GM19025 (cell line): ENCODE measurements around the gene NEK6.

Source experiments
- ATAC-seq: cut with Tn5 transposase; IDR thresholded peaks from one replicate; pipeline ENCODE4 v1.9.1; 2021; ENCODE audit warnings: mild to moderate bottlenecking, low read depth, moderate library complexity; ENCODE audit not compliant: unreplicated experiment

NEK6 gene

DNA sequence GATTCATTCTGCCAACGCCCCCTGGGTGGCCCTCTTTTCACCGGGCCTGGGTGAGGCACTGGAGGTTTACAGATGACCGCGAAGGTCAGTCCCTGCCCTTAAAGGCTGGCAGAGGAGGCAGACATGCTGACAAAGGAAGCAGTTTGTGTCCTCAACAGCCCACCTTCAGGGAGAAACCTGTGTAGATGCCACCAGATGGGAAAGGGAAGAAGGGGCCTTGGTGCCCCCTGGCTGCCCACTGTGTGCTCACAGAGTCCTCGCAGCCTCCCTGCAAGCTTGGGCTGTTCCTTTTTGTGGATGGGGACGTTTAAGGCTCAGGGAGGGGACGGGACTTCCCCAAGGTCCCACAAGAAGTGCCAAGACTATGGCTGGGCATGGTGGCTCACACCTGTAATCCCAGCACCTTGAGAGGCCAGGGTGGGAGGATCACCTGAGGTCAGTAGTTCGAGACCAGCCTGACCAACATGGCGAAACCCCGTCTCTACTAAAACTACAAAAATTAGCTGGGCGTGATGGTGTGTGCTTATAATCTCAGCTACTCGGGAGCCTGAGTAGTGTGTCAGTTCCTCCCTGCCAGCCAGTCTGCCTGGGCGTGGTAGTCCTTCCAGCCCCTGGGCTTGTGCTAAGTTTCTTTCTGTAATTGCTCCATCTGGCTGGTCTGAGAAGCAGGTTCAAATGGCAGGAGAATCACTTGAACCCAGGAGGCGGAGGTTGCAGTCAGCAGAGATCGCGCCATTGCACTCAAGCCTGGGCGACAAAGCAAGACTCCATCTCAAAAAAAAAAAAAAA lies 36.2 kb downstream of the NEK6 start:
- no peak for ATAC-seq

DNA sequence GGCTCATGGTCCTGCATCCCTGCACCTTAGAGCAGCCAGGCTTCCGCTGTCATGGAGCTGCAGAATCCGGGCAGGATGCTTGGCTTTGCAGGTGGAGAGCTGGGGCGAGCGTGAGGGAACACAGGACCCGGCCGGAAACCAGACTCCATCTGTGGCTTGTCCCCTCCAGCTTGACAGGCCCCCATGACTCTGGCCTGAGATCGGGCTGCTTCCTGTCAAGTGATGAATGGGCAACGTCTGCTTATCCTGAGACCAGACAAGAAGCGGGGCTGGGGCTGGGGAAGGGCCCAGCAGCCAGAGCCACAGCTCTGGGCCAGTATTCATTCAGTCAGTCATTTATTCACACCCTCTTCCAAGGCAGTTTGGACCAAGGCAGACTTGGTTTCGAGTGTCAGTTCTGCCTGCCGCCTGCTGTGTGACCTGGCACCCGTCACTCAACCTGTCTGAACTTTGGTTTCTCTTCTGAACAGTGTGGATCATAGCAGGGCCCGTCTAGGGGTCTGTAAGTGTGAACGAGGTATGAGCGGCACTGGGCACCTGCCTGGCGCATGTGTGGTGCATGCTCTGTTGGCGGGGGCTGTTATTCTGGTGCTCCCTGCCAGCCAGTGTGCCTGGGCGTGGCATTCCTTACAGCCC lies 37.5 kb downstream of the NEK6 start:
- ATAC-seq: no peak

DNA sequence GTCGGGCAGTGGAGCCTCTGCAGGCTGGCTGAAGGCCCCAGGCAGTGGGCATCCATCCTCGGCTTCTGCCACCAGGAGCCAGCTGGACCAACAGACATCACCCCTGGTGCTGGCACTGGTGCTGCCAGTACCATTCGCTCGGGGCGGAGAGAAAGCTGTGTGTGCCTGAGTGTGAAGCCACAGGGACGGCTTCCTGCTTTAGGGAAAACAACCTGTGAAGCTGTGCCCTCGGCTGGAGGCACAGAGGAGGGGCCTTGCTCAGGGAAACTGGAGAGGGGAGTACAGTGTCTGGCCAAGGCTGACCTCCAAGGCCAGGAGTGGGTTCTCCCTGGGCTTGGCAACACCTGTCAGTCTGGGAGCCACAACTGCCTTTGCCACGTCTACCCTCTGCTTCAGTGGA lies 38.3 kb downstream of the NEK6 start:
- no peak for ATAC-seq

DNA sequence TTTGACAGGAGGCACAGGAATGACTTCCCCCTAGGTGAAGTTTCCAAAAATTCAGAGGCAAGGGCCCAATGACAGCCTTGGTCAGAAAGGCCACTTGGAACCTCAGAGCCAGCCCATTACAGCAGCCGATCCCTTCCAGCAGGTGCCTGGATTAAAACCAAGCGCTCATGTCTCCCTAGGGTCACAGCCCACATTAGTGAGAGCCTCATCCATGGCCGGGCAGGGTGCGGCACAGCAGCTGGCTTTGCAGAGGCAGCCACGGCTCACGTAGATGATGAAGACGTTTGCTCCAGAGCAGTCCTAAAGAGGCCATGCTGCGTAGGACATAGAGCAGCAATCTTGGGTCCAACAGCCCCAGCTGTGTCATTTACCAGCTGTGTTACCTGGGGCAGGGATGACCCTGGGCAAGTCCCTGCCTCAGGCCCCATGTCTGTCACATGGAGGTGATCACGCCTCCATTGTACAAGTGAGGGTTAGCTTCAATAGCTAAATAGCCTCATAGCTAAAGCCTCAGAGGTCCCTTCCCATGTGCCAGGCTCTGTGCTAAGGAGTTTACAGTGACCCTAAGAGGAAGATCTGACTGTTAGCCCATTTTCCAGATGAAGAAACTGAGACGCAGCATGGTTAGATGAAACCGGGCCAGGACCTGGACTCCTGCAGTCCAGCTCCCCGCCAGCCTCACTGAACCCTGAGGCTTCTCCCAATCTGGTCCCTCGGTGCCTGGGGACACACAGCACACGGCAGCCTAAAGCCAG lies 39.2 kb downstream of the NEK6 start:
- no peak for ATAC-seq

DNA sequence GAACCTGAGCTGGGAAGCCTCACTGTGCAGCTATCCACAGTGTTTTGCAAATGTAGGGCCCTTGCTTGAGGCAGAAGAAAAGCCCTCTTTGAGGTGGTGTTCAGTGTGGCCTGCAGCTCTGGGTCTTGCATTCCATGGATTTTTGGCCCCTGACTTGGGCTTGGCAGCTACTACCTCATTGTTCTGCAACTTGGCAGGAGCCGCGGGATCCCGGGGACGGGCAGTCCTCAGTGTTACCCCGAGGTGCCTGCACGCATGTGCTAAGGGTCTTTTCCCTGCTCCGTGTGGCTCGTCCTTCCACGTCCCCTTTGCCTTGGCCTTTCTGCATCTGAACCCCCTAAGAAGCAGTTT lies 39.8 kb downstream of the NEK6 start:
- ATAC-seq: no peak

DNA sequence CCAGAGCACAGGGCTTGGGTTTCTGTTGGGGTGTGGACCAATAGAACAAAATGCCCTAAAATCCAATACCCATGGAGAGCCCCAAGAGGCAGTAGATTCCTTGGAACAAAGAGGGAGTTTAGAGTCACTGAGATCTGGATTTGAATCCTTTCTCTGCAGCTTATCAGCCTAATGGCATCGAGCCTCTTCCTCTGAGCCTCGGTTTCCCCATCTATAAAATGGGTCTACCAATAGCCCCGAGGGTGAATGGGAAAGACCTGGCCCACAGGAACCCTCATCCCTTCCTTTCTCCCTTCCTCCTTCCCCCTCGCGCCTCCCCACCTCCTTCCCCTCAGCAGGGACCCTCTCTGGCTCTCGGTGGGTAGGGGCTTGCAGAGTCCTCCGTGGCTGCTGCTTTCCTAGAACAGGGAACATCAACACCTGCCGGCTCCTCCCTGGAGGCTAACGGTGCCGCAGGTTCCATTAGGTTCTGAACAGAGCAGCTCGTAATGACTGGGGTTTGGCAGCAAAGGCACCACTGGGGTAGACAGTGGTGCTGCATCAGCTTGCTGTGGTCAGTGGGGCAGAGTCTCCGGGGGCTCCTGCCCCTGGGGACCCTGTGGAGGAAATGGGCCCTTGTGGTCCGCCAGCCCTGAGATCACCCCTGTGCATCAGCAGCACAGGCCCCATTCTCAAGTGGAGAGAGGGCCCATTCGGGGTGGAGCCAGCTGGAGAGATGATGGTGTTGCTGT lies 40.3 kb downstream of the NEK6 start:
- no peak for ATAC-seq

DNA sequence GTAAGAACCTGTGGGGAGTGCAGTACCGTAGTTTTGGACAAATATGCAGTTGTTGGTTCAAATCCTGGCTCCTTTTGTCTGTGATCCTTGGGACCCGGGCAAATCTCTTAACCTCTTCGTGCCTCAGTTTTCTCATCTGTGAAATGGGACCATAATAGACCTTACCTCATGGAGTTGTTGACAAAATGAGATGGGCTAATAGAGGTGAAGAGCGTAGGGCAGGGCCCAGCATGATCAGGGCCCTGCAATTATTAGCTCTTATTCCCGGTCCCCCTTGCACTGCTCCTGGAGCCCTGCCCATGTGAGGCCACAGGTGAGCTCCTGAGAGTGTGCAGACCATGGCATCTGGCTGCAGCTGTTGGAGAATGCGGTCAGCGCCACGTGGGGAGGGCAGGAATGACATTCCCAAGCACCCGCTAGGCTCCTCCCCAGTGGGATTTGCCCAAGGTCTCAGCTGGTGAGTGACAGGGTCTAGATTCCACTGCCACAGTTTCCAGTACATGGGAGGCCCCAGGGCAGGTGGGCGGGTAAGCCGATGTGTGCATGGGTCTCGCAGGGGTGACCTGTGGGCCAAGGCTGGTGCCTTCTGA lies 41.0 kb downstream of the NEK6 start:
- no peak for ATAC-seq

DNA sequence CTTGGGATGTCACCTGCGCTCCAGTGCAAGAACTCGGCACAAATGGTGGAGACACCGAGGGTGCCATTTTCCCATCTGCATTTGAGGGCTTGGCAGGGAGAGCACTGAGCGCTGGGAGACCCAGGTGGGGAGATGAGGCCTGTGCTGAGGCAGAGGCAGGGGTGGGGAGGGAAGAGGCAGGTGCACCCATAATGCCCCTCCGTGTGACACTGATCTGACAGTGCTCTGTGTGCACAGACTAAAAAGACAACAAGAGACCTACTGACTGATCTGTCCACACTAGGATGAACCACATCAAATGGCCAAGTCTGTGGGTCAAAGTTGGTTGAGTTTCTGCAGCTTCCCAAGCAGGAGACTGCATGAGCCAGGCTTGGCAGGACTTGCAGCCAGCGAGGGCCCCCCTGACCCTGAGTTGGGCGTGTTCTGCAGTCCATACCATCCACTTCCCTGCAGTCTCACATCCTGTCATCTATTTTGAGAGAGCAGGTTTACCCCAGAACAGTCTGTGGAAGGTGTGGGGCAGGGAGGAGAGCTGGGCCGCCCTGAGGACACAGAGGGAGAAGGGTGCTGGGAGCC lies 41.9 kb downstream of the NEK6 start:
- no peak for ATAC-seq

DNA sequence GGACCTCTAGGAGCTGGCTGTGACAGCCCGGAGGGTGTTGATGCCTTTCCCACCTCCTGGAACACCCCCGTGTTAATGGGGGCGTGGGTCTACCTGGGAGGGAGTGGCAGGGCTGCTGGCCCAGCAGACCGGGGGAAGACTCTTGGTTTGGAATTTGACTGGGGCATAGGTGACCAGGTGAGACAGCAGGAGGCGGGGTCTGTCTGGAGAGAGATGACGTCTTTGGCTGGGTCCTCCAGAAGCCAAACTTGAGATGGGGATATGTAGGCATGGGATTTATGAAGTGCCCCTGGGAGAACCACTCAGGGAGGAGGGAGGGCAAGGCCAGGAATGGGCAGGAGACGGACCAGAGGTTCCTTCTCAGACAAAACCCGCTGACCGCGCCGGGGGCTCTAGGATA lies 42.6 kb downstream of the NEK6 start:
- no peak for ATAC-seq

DNA sequence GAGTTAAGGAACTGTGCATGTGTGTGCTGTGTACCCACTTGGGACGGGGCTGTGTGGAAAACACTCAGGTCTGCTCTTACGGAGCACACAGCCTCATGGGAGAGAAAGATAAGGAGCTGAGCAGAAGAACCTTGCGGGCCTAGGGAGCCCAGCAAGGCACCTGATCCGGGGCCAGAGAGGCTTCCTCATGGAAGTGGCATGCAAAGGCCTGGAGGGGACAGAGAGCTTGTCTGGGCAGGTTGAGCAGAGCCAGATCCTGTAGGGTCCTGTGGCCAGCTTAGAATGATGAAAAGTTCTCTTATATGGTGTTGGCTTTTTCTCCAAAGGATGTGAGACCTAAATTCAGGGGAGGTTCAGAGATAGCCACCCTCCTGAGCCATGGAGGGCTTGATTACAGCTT lies 45.2 kb downstream of the NEK6 start:
- ATAC-seq: no peak

DNA sequence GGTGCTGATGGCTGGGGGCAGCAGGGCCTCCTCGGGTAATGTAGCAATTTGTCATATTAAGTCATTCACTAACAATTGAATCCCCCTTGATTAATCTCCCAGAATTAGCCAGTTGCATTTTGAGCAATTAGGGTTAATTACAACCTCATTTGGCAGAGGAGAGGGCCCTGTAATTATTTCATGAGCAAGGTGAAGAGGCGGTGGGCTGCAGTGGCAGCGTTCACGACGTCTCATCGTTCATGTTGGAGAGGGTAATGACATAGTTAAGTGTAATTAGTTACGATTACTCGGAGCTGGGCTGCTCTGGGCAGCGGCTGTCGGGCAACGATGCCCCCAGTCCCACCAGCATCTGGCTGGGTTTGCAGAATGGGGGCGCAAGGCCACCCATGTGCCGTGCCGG lies 46.0 kb downstream of the NEK6 start:
- ATAC-seq: no peak

DNA sequence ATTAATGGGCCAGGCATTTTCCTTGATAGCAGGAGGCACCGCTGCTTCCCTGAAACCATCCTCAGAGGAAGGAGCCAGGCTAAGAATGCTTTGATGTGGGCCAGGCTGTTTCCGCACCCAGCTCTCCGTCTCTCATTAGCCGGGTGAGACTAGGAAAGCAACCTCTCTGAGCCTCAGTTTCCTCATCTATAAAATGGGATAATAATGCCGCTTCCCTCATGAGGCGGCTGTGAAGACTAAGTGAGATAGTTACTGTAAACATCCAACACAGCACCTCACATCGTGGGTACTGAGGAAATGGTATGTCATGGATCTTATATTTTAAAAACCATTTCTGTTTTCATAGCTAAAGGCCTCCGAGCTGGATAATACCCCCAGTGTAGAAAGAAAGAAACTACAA lies 46.5 kb downstream of the NEK6 start:
- no peak for ATAC-seq

DNA sequence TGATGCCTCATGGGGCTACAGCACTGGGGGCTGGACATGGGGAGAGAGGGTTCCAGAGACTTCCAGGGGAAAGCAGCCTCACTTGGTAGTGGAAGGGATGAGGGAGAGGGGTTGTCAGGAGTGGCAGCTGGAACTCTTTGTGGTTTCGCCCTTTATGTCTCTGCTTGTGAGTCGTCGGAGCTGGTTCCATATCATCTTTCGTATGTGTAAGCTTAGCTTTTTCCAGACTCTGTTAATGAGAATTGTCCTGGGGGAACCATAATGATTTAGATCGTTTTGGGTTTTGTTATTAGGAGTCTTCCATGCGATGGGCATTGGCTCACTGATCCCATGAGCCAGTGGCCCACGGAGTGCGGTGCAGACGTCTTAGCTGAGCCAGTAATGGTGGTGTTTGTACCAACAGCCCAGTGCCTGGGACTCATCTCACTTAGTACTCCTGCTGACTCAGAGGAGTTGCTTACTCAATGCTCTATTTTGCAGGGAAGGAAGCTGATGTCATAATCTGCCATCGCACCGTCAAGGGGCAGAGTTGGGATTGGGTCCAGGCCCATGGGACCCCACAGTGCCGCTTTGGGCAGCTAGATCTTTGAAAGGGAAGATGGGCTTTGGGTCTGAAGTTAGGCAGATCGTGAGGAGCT lies 48.5 kb downstream of the NEK6 start:
- no peak for ATAC-seq

DNA sequence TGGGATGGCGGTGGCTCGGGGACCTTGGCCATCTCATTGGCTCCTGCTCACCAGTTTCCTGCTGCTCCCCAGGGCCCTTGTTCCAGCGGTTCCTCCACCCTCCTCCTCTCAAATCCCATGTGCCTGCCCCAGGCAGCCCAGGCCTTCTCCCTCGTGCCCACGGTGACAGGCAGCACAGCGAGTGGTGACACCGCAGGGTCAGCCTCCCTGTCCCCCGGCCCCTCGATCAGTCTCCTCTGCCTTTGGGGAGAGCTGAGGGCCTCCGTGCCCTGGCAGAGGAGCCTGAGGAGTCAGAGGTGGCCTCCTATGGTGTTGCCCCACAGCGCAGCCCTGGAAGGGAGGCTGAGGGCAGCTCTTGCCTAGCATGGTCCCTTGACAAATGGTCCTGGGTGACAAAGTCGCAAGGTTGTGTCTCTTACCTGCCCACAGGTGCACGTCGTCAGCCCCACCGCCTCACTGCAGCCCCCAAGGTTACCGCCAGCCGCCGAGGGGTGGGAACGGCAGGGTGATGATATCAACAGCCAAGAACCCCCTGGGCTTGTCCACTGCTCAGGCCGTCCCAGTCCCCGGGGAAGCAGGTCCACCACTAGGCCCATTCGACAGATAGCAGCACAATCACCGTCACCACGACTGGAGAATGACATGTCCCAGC lies 49.8 kb downstream of the NEK6 start:
- ATAC-seq: no peak

DNA sequence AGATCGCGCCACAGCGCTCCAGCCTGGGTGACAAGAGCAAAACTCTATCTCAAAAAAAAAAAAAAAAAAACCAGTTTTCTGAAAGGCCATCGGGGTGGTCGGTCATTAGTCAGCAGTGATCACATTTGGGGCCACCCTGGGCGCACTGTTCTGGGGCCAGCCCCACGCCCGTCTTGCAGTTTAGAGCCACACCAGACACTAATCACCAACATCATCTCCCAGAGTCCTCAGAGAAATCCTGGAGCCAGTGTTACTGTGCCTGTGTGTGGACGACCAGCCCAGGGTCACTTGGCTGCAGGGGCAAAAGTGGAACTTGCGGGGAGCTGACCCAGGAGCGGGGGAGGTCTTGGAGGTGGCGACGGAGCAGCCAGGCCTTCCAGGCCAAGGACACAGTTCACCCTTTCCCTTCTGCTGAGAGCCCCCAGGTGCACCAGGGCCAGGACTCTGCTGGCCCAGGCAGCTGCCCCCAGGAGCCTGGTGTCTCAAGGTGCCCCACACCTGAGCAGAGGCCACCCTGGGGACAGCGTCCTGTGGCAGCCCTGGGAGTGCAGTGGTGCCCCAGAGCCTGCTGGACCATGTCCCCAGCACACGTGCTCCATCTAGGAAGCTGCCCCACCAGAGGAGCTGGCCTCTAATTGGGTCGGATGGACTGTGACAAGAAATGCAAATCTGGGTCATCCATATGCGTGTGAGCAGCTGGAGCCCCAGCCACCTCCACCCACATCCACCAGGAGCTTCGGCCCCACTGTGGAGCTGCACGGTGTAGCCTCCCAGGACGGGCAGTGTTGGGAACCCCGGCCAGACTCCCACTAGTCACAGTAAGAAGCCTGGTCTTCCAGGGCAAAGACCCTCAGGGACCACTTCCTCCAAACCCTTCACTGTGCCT lies 51.1 kb downstream of the NEK6 start:
- no peak for ATAC-seq

DNA sequence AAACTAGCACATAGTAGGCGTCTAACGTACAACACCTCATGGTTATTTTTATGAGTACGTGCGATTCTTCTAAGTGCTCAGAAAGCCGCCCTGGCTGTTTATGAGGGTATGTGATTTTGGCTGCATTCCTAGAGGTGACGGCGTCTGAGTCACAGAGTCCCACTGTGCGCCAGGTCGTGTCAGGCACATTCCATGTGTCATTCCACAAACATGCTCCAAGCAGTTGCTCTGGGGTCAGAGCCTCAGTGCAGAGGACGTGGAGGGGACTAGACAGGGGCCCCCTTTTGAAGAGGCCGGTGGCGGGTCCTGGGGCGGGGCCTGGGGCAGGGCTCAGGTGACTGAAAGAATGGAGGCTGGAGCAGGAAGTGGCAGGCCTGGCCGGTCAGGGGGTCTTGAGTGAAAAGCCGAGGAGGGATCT lies 51.9 kb downstream of the NEK6 start:
- ATAC-seq: no peak

DNA sequence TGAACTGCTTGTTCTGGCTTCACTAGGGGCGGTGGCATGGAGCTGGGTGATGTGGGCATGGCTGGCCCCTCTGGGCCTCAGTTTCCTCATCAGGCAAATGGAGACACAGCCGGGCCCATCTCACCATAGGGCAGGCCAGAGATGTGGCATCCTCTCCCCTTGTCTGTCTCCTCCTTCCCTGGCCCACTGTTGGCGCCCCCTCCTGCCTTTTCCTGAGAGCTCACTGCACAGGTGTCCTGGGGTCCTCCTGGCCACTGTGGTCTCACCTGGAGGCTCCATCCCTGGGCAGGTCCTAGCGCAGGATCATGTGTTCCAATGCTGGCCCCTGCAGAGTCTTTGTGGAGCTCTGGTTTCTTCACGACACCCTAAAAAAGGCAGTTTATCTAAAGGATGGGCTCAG lies 53.5 kb downstream of the NEK6 start:
- no peak for ATAC-seq
